IMR-90 (cell line): ENCODE results near the gene CNPY1. TPM values are rescaled to one million over a fixed set of nuclear protein-coding genes. Genes with fewer than 3 reads are reported as not detected.

Experiments used
- ATAC-seq: fragments of 200-7000 bp; cut with Tn5 transposase; 2 replicates; pipeline ENCODE4 v1.9.1; 2020; ENCODE audit warnings: low read depth, mild to moderate bottlenecking, moderate library complexity
- BruUV-seq: library from RNA; stranded (reverse); fragments of 400-500 nt; replicated peaks from 2 replicates; lab custom pipeline; 2021; lab: Mats Ljungman, UMichigan
- CTCF ChIA-PET: fragments of 300-600 bp; formaldehyde crosslinking; extraction: SDS; loops from one replicate; lab custom pipeline; 2021; ENCODE audit warnings: antibody characterized with exemption; lab: Yijun Ruan, JAX
- POLR2A ChIA-PET: fragments of 300-600 bp; sonication (Branson Sonifier 250); formaldehyde crosslinking; loops from one replicate; lab custom pipeline; 2022; ENCODE audit warnings: antibody characterized with exemption; ENCODE audit not compliant: unreplicated experiment; lab: Charles Lee
- DNase-seq: peaks from one replicate; pipeline ENCODE4 v3.0.0; 2013
- H2AFZ ChIP-seq: replicated peaks from 2 replicates; pipeline ENCODE3; 2013; ENCODE audit warnings: low read length, mild to moderate bottlenecking; ENCODE audit not compliant: poor library complexity
- H2AK5ac ChIP-seq: 2 replicates; pipeline ENCODE4 v1.6.1; 2013; ENCODE audit warnings: low read depth, low read length, inconsistent platforms
- H2AK9ac ChIP-seq: replicated peaks from 2 replicates; pipeline ENCODE3; 2013; ENCODE audit warnings: mild to moderate bottlenecking, low read depth, low read length, moderate library complexity; ENCODE audit not compliant: poor library complexity
- H2BK120ac ChIP-seq: 2 replicates; pipeline ENCODE4 v1.6.1; 2013; ENCODE audit warnings: low read depth, low read length, inconsistent platforms
- H2BK15ac ChIP-seq: 3 replicates; pipeline ENCODE4 v1.6.1; 2013; ENCODE audit warnings: low read depth, low read length, inconsistent platforms
- H2BK20ac ChIP-seq: 2 replicates; pipeline ENCODE4 v1.6.1; 2013; ENCODE audit warnings: low read depth, mild to moderate bottlenecking, inconsistent platforms, low read length, moderate library complexity
- H2BK5ac ChIP-seq: 2 replicates; pipeline ENCODE4 v1.6.1; 2013; ENCODE audit warnings: mild to moderate bottlenecking, low read depth, low read length, inconsistent platforms; ENCODE audit not compliant: poor library complexity, severe bottlenecking
- H3K14ac ChIP-seq: replicated peaks from 2 replicates; pipeline ENCODE4 v1.6.1; 2013; ENCODE audit warnings: low read depth, low read length, inconsistent platforms
- H3K18ac ChIP-seq: 2 replicates; pipeline ENCODE4 v1.6.1; 2013; ENCODE audit warnings: low read depth, low read length, control low read depth
- H3K23ac ChIP-seq: 2 replicates; pipeline ENCODE4 v1.6.1; 2013; ENCODE audit warnings: low read depth, low read length, inconsistent platforms
- H3K27ac ChIP-seq: 2 replicates; pipeline ENCODE4 v1.5.1; 2013; ENCODE audit warnings: mild to moderate bottlenecking, control low read depth, low read length; ENCODE audit not compliant: insufficient read depth
- H3K27me3 ChIP-seq: 2 replicates; pipeline ENCODE4 v1.6.1; 2013; ENCODE audit warnings: low read length; ENCODE audit not compliant: control insufficient read depth, insufficient read depth
- H3K36me3 ChIP-seq: 2 replicates; pipeline ENCODE4 v1.6.1; 2013; ENCODE audit warnings: low read length, mixed read lengths; ENCODE audit not compliant: control insufficient read depth, insufficient read depth
- H3K4ac ChIP-seq: 2 replicates; pipeline ENCODE4 v1.6.1; 2013; ENCODE audit warnings: low read depth, low read length, inconsistent platforms
- H3K4me1 ChIP-seq: 2 replicates; pipeline ENCODE4 v1.6.1; 2013; ENCODE audit warnings: low read length, mixed read lengths; ENCODE audit not compliant: control insufficient read depth, insufficient read depth
- H3K4me2 ChIP-seq: 2 replicates; pipeline ENCODE4 v1.6.1; 2013; ENCODE audit warnings: low read depth, mild to moderate bottlenecking, control low read depth, low read length, moderate library complexity
- H3K4me3 ChIP-seq: 2 replicates; pipeline ENCODE4 v1.5.1; 2013; ENCODE audit warnings: low read depth, mild to moderate bottlenecking, control low read depth, low read length, moderate library complexity; ENCODE audit not compliant: insufficient read depth
- H3K56ac ChIP-seq: 2 replicates; pipeline ENCODE4 v1.6.1; 2013; ENCODE audit warnings: low read length, inconsistent platforms; ENCODE audit not compliant: insufficient read depth; ENCODE audit errors: extremely low read depth
- H3K79me1 ChIP-seq, 2 experiments: 2 replicates each; pipeline ENCODE4 v1.6.1; 2013; ENCODE audit warnings: low read length in 2 of 2, inconsistent platforms in 1 of 2, low read depth in 1 of 2
- H3K9ac ChIP-seq: 2 replicates; pipeline ENCODE4 v1.6.1; 2013; ENCODE audit warnings: low read depth, low read length, control low read depth
- H3K9me1 ChIP-seq: 2 replicates; pipeline ENCODE4 v1.6.1; 2013; ENCODE audit warnings: low read length, inconsistent platforms; ENCODE audit not compliant: insufficient read depth
- H3K9me3 ChIP-seq: 2 replicates; pipeline ENCODE4 v1.6.1; 2013; ENCODE audit warnings: low read length; ENCODE audit not compliant: control insufficient read depth, insufficient read depth
- H4K20me1 ChIP-seq: 2 replicates; pipeline ENCODE4 v1.6.1; 2013; ENCODE audit warnings: low read length, inconsistent platforms; ENCODE audit not compliant: insufficient read depth
- H4K5ac ChIP-seq: 2 replicates; pipeline ENCODE4 v1.6.1; 2013; ENCODE audit warnings: mild to moderate bottlenecking, low read depth, low read length, control low read depth
- H4K8ac ChIP-seq, 2 experiments: 2 replicates each; pipeline ENCODE4 v1.6.1; 2013; ENCODE audit warnings: low read depth in 2 of 2, low read length in 2 of 2, control low read depth in 1 of 2, inconsistent platforms in 1 of 2
- H4K91ac ChIP-seq: 2 replicates; pipeline ENCODE4 v1.6.1; 2013; ENCODE audit warnings: low read depth, low read length, inconsistent platforms; ENCODE audit not compliant: insufficient read depth
- FOS ChIP-seq: fragments of 150-350 bp; IDR thresholded peaks from 2 replicates; pipeline ENCODE4 v1.6.1; 2016; ENCODE audit warnings: low read depth, low read length
- NFE2L2 ChIP-seq: fragments of 150-350 bp; IDR thresholded peaks from 2 replicates; pipeline ENCODE4 v1.6.1; 2016; ENCODE audit warnings: low read depth, mild to moderate bottlenecking, low read length
- POLR2A ChIP-seq: IDR thresholded peaks from 2 replicates; pipeline ENCODE4 v1.6.1; 2012; ENCODE audit warnings: mild to moderate bottlenecking, low read depth, low read length
- RAD21 ChIP-seq: IDR thresholded peaks from 2 replicates; pipeline ENCODE4 v1.6.1; 2012; ENCODE audit warnings: low read length, improper control_type of control experiment
- RCOR1 ChIP-seq: IDR thresholded peaks from 2 replicates; pipeline ENCODE4 v1.6.1; 2012; ENCODE audit warnings: mild to moderate bottlenecking, low read length, improper control_type of control experiment; ENCODE audit not compliant: insufficient replicate concordance
- RFX5 ChIP-seq: IDR thresholded peaks from 2 replicates; pipeline ENCODE4 v1.8.0; 2012; ENCODE audit warnings: low read depth, mild to moderate bottlenecking, low read length, moderate library complexity
- SMC3 ChIP-seq: fragments of 150-350 bp; IDR thresholded peaks from 2 replicates; pipeline ENCODE4 v1.6.1; 2016; ENCODE audit warnings: low read depth, mild to moderate bottlenecking, antibody characterized with exemption, low read length, moderate library complexity
- WGBS, 2 experiments: methylation state at CpG; one replicate each; pipeline versions ENCODE4 v1.1.5 to v1.1.7; 2013; ENCODE audit warnings: missing lambda C conversion rate in 2 of 2; ENCODE audit not compliant: insufficient read length in 1 of 2; ENCODE audit errors: extremely low coverage in 2 of 2; 5-methylcytosine and 5-hydroxymethylcytosine counted together
- dilution Hi-C: fragments of 300-500 bp; cut with HindIII; formaldehyde crosslinking; loops from one replicate; pipeline ENCODE4 v1.14.3; 2018; ENCODE audit warnings: low sequenced_read_pairs; ENCODE audit not compliant: unreplicated experiment
- in situ Hi-C: fragments of 300-500 bp; cut with MboI; formaldehyde crosslinking; loops from 3 replicates; pipeline ENCODE4 v1.14.3; 2019; ENCODE audit warnings: low sequenced_read_pairs, inconsistent platforms, mixed read lengths
- intact Hi-C: fragments of 100-400 bp; cut with micrococcal nuclease; formaldehyde crosslinking; loops from 2 replicates; pipeline ENCODE4 v1.10.0; 2022
- polyA plus RNA-seq, 3 experiments: library from polyadenylated mRNA; depleted of rRNA; stranded (reverse); fragments of >200 nt; gene quantifications; 2 replicates each; pipeline ENCODE4 v1.2.3, GENCODE V29; 2012; ENCODE audit warnings: low replicate concordance in 1 of 3
- total RNA-seq: library from RNA; depleted of rRNA; stranded (reverse); fragments of >200 nt; gene quantifications from 2 replicates; pipeline ENCODE4 v1.2.3, GENCODE V29; 2012
- TF ChIP-seq, protein P1 (sequence below): fragments of 150-350 bp; IDR thresholded peaks from 2 replicates; pipeline ENCODE4 v1.6.1; 2016; ENCODE audit warnings: low read depth, mild to moderate bottlenecking, low read length, moderate library complexity, borderline replicate concordance
- TF ChIP-seq, protein P2 (sequence below): conservative IDR thresholded peaks from 2 replicates; pipeline ENCODE4 v1.5.1; 2012; ENCODE audit warnings: mild to moderate bottlenecking, low read depth, low read length, improper control_type of control experiment
- TF ChIP-seq, protein P3 (sequence below): fragments of 150-350 bp; IDR thresholded peaks from 2 replicates; pipeline ENCODE4 v1.6.1; 2017; ENCODE audit warnings: mild to moderate bottlenecking, antibody characterized with exemption, low read length, low read depth

CNPY1 gene
- total and polyA plus RNA-seq, 2 of the 4 experiments (the other 2 are of a cell fraction), result not detected

DNA sequence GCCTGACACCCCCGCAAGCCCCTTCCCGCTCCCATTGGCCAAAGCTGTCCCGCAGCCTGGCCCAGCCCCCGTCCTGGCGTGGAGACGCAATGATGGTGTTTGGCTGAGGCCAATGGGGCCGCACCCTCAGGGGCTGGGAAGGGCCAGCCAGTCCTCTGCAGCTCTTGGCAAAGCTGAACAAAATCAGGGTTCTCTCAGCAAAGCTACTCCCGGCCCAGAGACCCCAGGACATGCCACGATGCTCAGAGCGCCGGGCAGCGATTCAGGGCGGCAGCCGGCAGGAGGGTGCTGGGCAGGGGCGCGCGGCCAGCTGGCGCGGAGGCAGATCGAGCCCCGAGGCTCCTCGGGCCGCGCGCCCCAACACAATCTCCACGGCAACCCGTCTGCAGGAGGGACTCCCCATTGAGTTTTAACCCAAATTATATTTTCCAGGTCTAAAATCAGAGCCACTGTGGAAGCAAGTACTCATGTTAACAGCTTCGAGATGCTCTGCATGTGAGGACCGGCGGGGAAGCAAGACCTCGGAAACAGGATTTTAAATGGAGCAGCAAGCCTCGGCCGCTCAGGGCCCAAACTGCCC is 8.8 kb upstream of the CNPY1 start:
- no peak overlapping the region for H4K5ac ChIP-seq
- no peaks in the 10 kb centered on the region for H3K9me3 ChIP-seq
- no peak overlapping the region for H3K14ac ChIP-seq
- no peaks in the 10 kb centered on the region for H3K4me1 ChIP-seq
- dilution Hi-C loops, result no loop called here
- H3K27me3 ChIP-seq, result no peaks in the 10 kb centered on the region; the same call in 1 of the 2 replicates
- no peak overlapping the region for H2BK15ac ChIP-seq
- H3K9me1 ChIP-seq, result no peaks in the 10 kb centered on the region
- H3K4ac ChIP-seq, result no peak overlapping the region
- no peak for ATAC-seq
- H4K20me1 ChIP-seq, result no peaks in the 10 kb centered on the region
- in situ Hi-C loops, result no loop called here
- 67% methylated on average over 14 of the region's 33 CpGs; no CpG with 5 or more reads in 1 of the 2 experiments for WGBS, 2 experiments
- H3K4me3 ChIP-seq, result no peak overlapping the region
- no peak overlapping the region for H3K4me2 ChIP-seq
- no peak overlapping the region for H3K18ac ChIP-seq
- no peaks in the 10 kb centered on the region for H3K79me1 ChIP-seq
- H3K23ac ChIP-seq, result no peak overlapping the region
- H2AK5ac ChIP-seq, result no peak overlapping the region
- ChIA-PET CTCF (no interaction called here), POLR2A (no interaction called here)
- TF ChIP-seq RAD21 (no peak), FOS (no peak), POLR2A (no peak), NFE2L2 (no peak), RCOR1 (no peak), SMC3 (no peak), RFX5 (no peak)
- TF ChIP-seq, protein P1, sequence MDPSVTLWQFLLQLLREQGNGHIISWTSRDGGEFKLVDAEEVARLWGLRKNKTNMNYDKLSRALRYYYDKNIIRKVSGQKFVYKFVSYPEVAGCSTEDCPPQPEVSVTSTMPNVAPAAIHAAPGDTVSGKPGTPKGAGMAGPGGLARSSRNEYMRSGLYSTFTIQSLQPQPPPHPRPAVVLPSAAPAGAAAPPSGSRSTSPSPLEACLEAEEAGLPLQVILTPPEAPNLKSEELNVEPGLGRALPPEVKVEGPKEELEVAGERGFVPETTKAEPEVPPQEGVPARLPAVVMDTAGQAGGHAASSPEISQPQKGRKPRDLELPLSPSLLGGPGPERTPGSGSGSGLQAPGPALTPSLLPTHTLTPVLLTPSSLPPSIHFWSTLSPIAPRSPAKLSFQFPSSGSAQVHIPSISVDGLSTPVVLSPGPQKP, result no peak
- TF ChIP-seq, protein P2, sequence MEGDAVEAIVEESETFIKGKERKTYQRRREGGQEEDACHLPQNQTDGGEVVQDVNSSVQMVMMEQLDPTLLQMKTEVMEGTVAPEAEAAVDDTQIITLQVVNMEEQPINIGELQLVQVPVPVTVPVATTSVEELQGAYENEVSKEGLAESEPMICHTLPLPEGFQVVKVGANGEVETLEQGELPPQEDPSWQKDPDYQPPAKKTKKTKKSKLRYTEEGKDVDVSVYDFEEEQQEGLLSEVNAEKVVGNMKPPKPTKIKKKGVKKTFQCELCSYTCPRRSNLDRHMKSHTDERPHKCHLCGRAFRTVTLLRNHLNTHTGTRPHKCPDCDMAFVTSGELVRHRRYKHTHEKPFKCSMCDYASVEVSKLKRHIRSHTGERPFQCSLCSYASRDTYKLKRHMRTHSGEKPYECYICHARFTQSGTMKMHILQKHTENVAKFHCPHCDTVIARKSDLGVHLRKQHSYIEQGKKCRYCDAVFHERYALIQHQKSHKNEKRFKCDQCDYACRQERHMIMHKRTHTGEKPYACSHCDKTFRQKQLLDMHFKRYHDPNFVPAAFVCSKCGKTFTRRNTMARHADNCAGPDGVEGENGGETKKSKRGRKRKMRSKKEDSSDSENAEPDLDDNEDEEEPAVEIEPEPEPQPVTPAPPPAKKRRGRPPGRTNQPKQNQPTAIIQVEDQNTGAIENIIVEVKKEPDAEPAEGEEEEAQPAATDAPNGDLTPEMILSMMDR, result no peak
- TF ChIP-seq, protein P3, sequence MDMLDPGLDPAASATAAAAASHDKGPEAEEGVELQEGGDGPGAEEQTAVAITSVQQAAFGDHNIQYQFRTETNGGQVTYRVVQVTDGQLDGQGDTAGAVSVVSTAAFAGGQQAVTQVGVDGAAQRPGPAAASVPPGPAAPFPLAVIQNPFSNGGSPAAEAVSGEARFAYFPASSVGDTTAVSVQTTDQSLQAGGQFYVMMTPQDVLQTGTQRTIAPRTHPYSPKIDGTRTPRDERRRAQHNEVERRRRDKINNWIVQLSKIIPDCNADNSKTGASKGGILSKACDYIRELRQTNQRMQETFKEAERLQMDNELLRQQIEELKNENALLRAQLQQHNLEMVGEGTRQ, result no peak
- H3K27ac ChIP-seq, result no peak overlapping the region
- no peak overlapping the region for H3K56ac ChIP-seq
- H2AK9ac ChIP-seq, result no peak overlapping the region
- BruUV-seq, result no TSS peak
- H2BK120ac ChIP-seq, result no peak overlapping the region
- H2AFZ ChIP-seq, result no peak overlapping the region
- no peak overlapping the region for H2BK20ac ChIP-seq
- H4K91ac ChIP-seq, result no peak overlapping the region
- H4K8ac ChIP-seq, result no peak overlapping the region
- intact Hi-C loops, result no loop called here
- no peak for DNase-seq
- H2BK5ac ChIP-seq, result no peak overlapping the region
- H3K36me3 ChIP-seq, result no peaks in the 10 kb centered on the region
- H3K9ac ChIP-seq, result no peak overlapping the region
